Activated CD8-positive, alpha-beta memory T cell treated with anti-CD3 and anti-CD28 coated beads, Interleukin-2, amount 10 ng/mL, durations not matched to agents 7 days and 5 days (primary cell): ENCODE measurements around the gene CYTH3. TPM values are rescaled to one million over a fixed set of nuclear protein-coding genes. Genes with fewer than 3 reads are reported as not detected.

ENCODE experiments used
- ATAC-seq: fragments of 150-1000 bp; cut with Tn5 transposase; one replicate; pipeline ENCODE4 v1.10.0; 2021; ENCODE audit warnings: moderate library complexity
- CTCF ChIA-PET: fragments of 350-600 bp; sonication (Branson Sonifier 250); formaldehyde crosslinking; loops from one replicate; lab custom pipeline; 2021; ENCODE audit warnings: antibody characterized with exemption; lab: Charles Lee
- DNase-seq: peaks from one replicate; pipeline ENCODE4 v3.0.0-alpha.2; 2020
- H3K27ac Mint-ChIP-seq: one replicate; pipeline ENCODE4 v1.8.0; 2021; ENCODE audit warnings: mild to moderate bottlenecking, mixed read lengths
- H3K27me3 Mint-ChIP-seq: one replicate; pipeline ENCODE4 v1.8.0; 2021; ENCODE audit warnings: mixed read lengths
- H3K36me3 Mint-ChIP-seq: one replicate; pipeline ENCODE4 v1.8.0; 2021; ENCODE audit warnings: mild to moderate bottlenecking, mixed read lengths
- H3K4me1 Mint-ChIP-seq: one replicate; pipeline ENCODE4 v1.8.0; 2021; ENCODE audit warnings: mixed read lengths
- H3K4me3 Mint-ChIP-seq: one replicate; pipeline ENCODE4 v1.8.0; 2021; ENCODE audit warnings: mild to moderate bottlenecking, moderate library complexity, mixed read lengths
- H3K9me3 Mint-ChIP-seq: one replicate; pipeline ENCODE4 v1.8.0; 2022; ENCODE audit warnings: low read depth, mixed read lengths
- total RNA-seq, 2 experiments: library from RNA; stranded (reverse); gene quantifications; one replicate each; pipeline ENCODE4 v1.2.3, GENCODE V29; 2021

Gene CYTH3
- total RNA-seq, 2 experiments from 2014 or later, result 0.73 to 1.3 TPM

GRCh38 chr7:6274743-6275142 lies 2.3 kb upstream of the CYTH3 start:
- no peak for ATAC-seq
- DNase-seq, result no peak
- CTCF ChIA-PET, result no interaction called here
- H3K27ac Mint-ChIP-seq, result no peak overlapping the region
- H3K36me3 Mint-ChIP-seq, result no peaks in the 10 kb centered on the region
- H3K4me3 Mint-ChIP-seq, result no peak overlapping the region
- H3K4me1 Mint-ChIP-seq, result peaks cover 17% of the 10 kb centered on the region
- no peaks in the 10 kb centered on the region for H3K9me3 Mint-ChIP-seq
- H3K27me3 Mint-ChIP-seq, result peaks cover 38% of the 10 kb centered on the region

DNA sequence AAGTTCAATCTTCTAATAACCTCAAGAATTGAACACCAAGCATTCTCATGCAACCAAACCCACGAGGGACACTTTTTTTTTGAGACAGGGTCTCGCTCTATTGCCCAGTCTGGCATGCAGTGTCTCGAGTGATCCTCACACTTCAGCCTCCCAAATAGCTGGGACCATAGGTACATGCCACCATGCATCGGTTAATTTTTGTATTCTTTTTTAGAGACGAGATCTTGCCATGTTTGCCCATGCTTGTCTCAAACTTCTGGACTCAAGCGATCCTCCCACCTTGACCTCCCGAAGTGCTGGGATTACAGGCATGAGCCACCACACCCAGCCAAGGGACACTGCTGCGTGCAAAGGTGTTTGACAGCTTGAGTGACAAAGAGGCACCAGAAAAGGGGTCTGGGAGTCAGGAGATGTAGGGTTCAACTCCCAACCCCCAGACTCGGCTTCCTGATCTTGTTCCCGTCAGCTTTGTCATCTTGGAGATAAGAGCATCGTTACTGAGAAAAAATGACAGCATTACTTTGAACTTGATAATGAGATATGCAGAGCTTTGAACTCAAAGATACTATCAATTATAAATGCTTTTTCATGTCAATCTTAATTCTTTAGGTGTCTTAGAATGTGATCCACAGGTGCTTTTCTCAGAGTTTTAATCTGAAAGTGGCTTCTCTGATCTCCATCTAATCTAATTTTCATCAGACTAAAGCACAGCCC lies 1.6 kb upstream of the CYTH3 start:
- CTCF ChIA-PET, result no interaction called here
- H3K4me3 Mint-ChIP-seq, result no peak overlapping the region

DNA sequence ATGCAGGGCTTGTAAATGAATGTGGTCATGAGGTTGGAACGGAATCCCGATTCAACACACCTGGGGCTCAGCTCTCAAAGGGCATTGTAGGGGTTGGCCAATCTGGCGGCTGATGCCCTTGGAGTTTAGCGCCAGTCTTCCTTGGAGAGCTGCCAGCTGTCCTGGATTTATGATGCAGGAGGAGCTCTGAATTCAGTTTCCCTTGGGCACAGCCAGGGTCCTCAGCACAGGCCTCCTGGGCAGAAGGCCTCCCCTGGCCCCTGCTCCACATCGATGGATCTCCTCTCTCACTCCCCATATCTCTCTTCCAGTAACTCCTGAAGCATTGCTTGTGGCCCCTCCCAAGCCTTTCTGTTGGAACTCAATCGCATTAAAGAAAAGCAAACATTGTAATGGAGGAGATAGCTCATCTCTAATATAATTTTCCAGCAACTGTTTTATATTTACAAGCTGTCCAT lies 985 bp upstream of the CYTH3 start:
- Mint-ChIP-seq H3K27me3 (peaks cover 52% of the 10 kb centered on the region), H3K27ac (no peak overlapping the region), H3K4me1 (peaks cover 17% of the 10 kb centered on the region), H3K36me3 (no peaks in the 10 kb centered on the region), H3K9me3 (no peaks in the 10 kb centered on the region), H3K4me3 (peak overlapping the region; percentile 29)
- ATAC-seq (no peak), DNase-seq (no peak)
- CTCF ChIA-PET, result no interaction called here

More for the DNA sequence above, 1.6 kb upstream of the CYTH3 start:
- ATAC-seq, result no peak
- Mint-ChIP-seq H3K4me1 (peaks cover 17% of the 10 kb centered on the region), H3K27ac (no peak overlapping the region), H3K27me3 (peaks cover 45% of the 10 kb centered on the region), H3K36me3 (no peaks in the 10 kb centered on the region), H3K9me3 (no peaks in the 10 kb centered on the region)
- DNase-seq, result no peak

GRCh38 chr7:6271694-6272440 lies 557 bp downstream of the CYTH3 start:
- H3K4me1 Mint-ChIP-seq, result peaks cover 17% of the 10 kb centered on the region
- peak overlapping the region; percentile 77 for H3K4me3 Mint-ChIP-seq
- no peaks in the 10 kb centered on the region for H3K9me3 Mint-ChIP-seq
- CTCF ChIA-PET, result interaction anchor here (1.0 to 1.4 kb wide), 4 partner anchors 9 to 168 kb away, joined by 3 to 4 read pairs (median 3); no protein-coding TSS in a partner anchor
- no peaks in the 10 kb centered on the region for H3K36me3 Mint-ChIP-seq
- peaks cover 58% of the 10 kb centered on the region for H3K27me3 Mint-ChIP-seq
- ATAC-seq, result peak; percentile 13
- DNase-seq, result no peak
- H3K27ac Mint-ChIP-seq, result no peak overlapping the region

GRCh38 chr7:6271060-6271658 lies 1.3 kb downstream of the CYTH3 start:
- H3K9me3 Mint-ChIP-seq, result no peaks in the 10 kb centered on the region
- ATAC-seq, result peak; percentile 43
- H3K36me3 Mint-ChIP-seq, result no peaks in the 10 kb centered on the region
- peak overlapping the region; percentile 77 for H3K4me3 Mint-ChIP-seq
- no peak for DNase-seq
- CTCF ChIA-PET, result interaction anchor here (1.0 to 1.4 kb wide), 4 partner anchors 9 to 168 kb away, joined by 3 to 4 read pairs (median 3); no protein-coding TSS in a partner anchor
- peaks cover 58% of the 10 kb centered on the region for H3K27me3 Mint-ChIP-seq
- H3K4me1 Mint-ChIP-seq, result peaks cover 17% of the 10 kb centered on the region
- H3K27ac Mint-ChIP-seq, result no peak overlapping the region

DNA sequence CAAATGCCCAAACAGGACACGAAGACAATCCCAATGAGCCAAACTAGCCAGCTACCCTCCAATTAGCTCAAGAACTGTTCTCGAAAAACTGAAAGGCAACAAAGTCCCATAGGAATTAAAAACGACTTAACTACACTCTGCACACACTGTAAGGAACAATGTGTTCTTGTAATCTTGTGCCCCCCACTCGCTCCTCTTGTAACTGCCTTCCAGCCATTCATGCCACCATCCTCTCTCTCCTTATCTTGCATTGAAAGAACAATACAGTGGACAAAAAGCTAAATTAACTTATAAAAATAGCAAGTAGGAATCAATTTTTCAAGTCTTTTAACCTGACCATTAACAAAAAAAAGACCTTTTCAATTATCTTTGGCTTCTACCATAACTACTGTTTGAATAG lies 2.9 kb downstream of the CYTH3 start:
- peaks cover 17% of the 10 kb centered on the region for H3K4me1 Mint-ChIP-seq
- peaks cover 53% of the 10 kb centered on the region for H3K27me3 Mint-ChIP-seq
- no peak overlapping the region for H3K4me3 Mint-ChIP-seq
- H3K27ac Mint-ChIP-seq, result no peak overlapping the region
- ATAC-seq (no peak), DNase-seq (no peak)
- no peaks in the 10 kb centered on the region for H3K9me3 Mint-ChIP-seq
- no peaks in the 10 kb centered on the region for H3K36me3 Mint-ChIP-seq
- CTCF ChIA-PET, result interaction anchor here (0.6 to 1.7 kb wide), 3 partner anchors 9 to 68 kb away, joined by 4 to 6 read pairs (median 5); no protein-coding TSS in a partner anchor

DNA sequence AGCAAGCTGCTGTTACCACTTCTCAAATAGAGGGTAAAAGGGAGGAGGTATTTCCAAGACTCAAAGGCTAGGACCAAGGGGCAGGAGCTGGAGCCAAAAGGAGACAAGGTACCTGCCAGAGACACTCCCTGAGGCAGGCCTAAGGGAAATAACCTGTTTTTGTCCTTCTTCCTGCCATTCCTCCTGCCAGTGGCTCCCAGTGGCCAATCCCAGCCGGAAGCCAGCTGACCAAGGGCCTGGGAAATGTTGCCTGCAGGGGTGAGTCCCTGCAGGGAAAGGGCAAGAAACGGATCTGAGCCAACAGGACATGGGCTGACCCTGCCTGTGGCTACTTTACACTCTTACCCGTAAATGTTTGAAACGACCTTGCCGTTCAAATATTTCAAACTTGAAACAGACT lies 3.5 kb downstream of the CYTH3 start:
- Mint-ChIP-seq H3K4me1 (peaks cover 17% of the 10 kb centered on the region), H3K27ac (no peak overlapping the region), H3K27me3 (peaks cover 47% of the 10 kb centered on the region), H3K4me3 (no peak overlapping the region), H3K36me3 (no peaks in the 10 kb centered on the region), H3K9me3 (no peaks in the 10 kb centered on the region)
- DNase-seq, result no peak
- CTCF ChIA-PET, result interaction anchor here (1.7 kb wide), 1 partner anchor 55 kb away, joined by 5 read pairs; no protein-coding TSS in a partner anchor
- ATAC-seq, result no peak

- no peaks in the 10 kb centered on the region for H3K36me3 Mint-ChIP-seq
- H3K27ac Mint-ChIP-seq, result no peak overlapping the region
- ATAC-seq (no peak), DNase-seq (no peak)
- H3K9me3 Mint-ChIP-seq, result no peaks in the 10 kb centered on the region
- H3K27me3 Mint-ChIP-seq, result peaks cover 41% of the 10 kb centered on the region
- peaks cover 17% of the 10 kb centered on the region for H3K4me1 Mint-ChIP-seq
- CTCF ChIA-PET, result interaction anchor here (1.7 kb wide), 1 partner anchor 56 kb away, joined by 5 read pairs; no protein-coding TSS in a partner anchor
- H3K4me3 Mint-ChIP-seq, result no peak overlapping the region
Observed at GRCh38 chr7:6268023-6268900, 4.2 kb downstream of the CYTH3 start.

- ATAC-seq, result no peak
Observed at GRCh38 chr7:6266699-6267098, 5.7 kb downstream of the CYTH3 start.

DNA sequence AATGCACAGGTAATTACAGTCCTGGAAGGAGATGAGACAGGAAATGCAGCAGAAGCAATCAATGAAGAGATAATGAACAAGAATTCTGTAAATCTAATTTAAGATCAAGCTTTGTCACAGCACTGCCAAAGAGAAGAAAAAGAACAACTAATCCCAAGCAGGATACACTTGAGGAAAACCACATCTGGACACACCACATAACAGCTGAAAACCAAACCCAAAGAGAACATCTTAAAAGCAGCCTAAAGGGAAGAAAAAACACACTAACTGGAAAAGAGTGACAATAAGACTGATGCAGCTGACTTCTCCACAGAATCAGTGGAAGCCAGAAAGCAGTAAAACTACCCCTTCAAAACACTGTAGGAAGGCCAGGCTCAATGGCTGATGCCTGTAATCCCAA lies 10.2 kb downstream of the CYTH3 start:
- no peak for DNase-seq
- peaks cover 39% of the 10 kb centered on the region for H3K27me3 Mint-ChIP-seq
- ATAC-seq, result no peak
- H3K36me3 Mint-ChIP-seq, result no peaks in the 10 kb centered on the region
- CTCF ChIA-PET, result interaction anchor here (1.6 kb wide), 1 partner anchor 9 kb away, joined by 4 read pairs; no protein-coding TSS in a partner anchor
- H3K27ac Mint-ChIP-seq, result no peak overlapping the region
- no peak overlapping the region for H3K4me3 Mint-ChIP-seq
- H3K9me3 Mint-ChIP-seq, result no peaks in the 10 kb centered on the region
- H3K4me1 Mint-ChIP-seq, result peaks cover 13% of the 10 kb centered on the region

More at GRCh38 chr7:6266699-6267098, 5.7 kb downstream of the CYTH3 start:
- no peak for DNase-seq
- no peak overlapping the region for H3K27ac Mint-ChIP-seq
- H3K36me3 Mint-ChIP-seq, result no peaks in the 10 kb centered on the region
- H3K4me3 Mint-ChIP-seq, result no peak overlapping the region
- peaks cover 11% of the 10 kb centered on the region for H3K4me1 Mint-ChIP-seq
- H3K27me3 Mint-ChIP-seq, result peaks cover 50% of the 10 kb centered on the region
- CTCF ChIA-PET, result interaction anchor here (0.5 kb wide), 1 partner anchor 1027 kb away, joined by 6 read pairs; no protein-coding TSS in a partner anchor
- H3K9me3 Mint-ChIP-seq, result no peaks in the 10 kb centered on the region

DNA sequence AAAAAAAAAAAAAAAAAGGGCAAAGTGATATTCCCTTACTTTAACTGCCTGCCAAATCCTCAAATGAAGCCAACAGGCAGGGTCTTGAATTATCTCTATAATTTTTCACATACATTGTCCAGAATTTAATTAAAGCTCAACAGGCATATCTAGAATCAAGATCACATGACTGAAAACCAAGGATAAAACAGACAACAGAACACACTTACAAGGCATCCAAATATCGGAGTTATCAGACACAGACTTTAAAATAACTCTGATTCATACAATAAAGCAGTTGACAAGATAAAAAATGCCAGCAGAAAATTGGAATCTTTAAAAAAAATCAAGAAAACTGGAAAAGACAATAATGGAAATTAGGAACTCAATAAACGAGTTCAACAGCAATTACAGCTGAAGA lies 10.7 kb downstream of the CYTH3 start:
- Mint-ChIP-seq H3K9me3 (no peaks in the 10 kb centered on the region), H3K27ac (no peak overlapping the region), H3K27me3 (peaks cover 44% of the 10 kb centered on the region), H3K4me3 (no peak overlapping the region), H3K4me1 (peaks cover 18% of the 10 kb centered on the region), H3K36me3 (no peaks in the 10 kb centered on the region)
- ATAC-seq, result no peak
- CTCF ChIA-PET, result interaction anchor here (1.6 to 2.1 kb wide), 2 partner anchors 8 to 9 kb away, joined by 4 to 6 read pairs; no protein-coding TSS in a partner anchor
- no peak for DNase-seq
